Measurements from ENCODE around the gene LHX4. TPM values are rescaled to one million over a fixed set of nuclear protein-coding genes. Genes with fewer than 3 reads are reported as not detected.

LHX4 gene
- total RNA-seq, 2 donors from 2014 or later, result not detected

GRCh38 chr1:180221462-180221861, 8.6 kb upstream of the LHX4 start:
- no peaks in the 10 kb centered on the region for H3K4me1 Mint-ChIP-seq
- no peak overlapping the region for H3K4me3 Mint-ChIP-seq
- no peak overlapping the region for H3K27ac Mint-ChIP-seq
- ATAC-seq, result no peak
- peaks cover 5% of the 10 kb centered on the region for H3K36me3 Mint-ChIP-seq (ENCODE audit: low read depth)
- peaks cover 48% of the 10 kb centered on the region for H3K27me3 Mint-ChIP-seq
- DNase-seq, result no peak
- no peaks in the 10 kb centered on the region for H3K9me3 ChIP-seq (ENCODE audit: control insufficient read depth, low read length, poor library complexity, severe bottlenecking)

- Mint-ChIP-seq H3K4me3 (no peak overlapping the region), H3K4me1 (no peaks in the 10 kb centered on the region), H3K27me3 (peaks cover 65% of the 10 kb centered on the region), H3K27ac (no peak overlapping the region), H3K36me3 (ENCODE audit: low read depth) (peaks cover 5% of the 10 kb centered on the region)
- no peak for ATAC-seq
- DNase-seq, result no peak
- H3K9me3 ChIP-seq (ENCODE audit: control insufficient read depth, low read length, poor library complexity, severe bottlenecking), result no peaks in the 10 kb centered on the region
Measured at GRCh38 chr1:180224902-180225301, 5.2 kb upstream of the LHX4 start.

GRCh38 chr1:180225403-180225802, 4.7 kb upstream of the LHX4 start:
- Mint-ChIP-seq H3K27ac (no peak overlapping the region), H3K4me3 (no peak overlapping the region), H3K4me1 (no peaks in the 10 kb centered on the region), H3K36me3 (ENCODE audit: low read depth) (peaks cover 5% of the 10 kb centered on the region), H3K27me3 (peaks cover 61% of the 10 kb centered on the region)
- ATAC-seq (no peak), DNase-seq (no peak)
- H3K9me3 ChIP-seq (ENCODE audit: control insufficient read depth, low read length, poor library complexity, severe bottlenecking), result no peaks in the 10 kb centered on the region

- H3K9me3 ChIP-seq (ENCODE audit: control insufficient read depth, low read length, poor library complexity, severe bottlenecking), result no peaks in the 10 kb centered on the region
- Mint-ChIP-seq H3K27me3 (peaks cover 61% of the 10 kb centered on the region), H3K4me1 (peaks cover 4% of the 10 kb centered on the region), H3K4me3 (peak overlapping the region; percentile 85), H3K36me3 (ENCODE audit: low read depth) (peaks cover 5% of the 10 kb centered on the region), H3K27ac (no peak overlapping the region)
- DNase-seq, result no peak
- ATAC-seq, result no peak
Measured at GRCh38 chr1:180227861-180228647, 2.0 kb upstream of the LHX4 start.

GRCh38 chr1:180228648-180229482, 1.2 kb upstream of the LHX4 start:
- DNase-seq (no peak), ATAC-seq (no peak)
- peaks cover 5% of the 10 kb centered on the region for H3K36me3 Mint-ChIP-seq (ENCODE audit: low read depth)
- peaks cover 61% of the 10 kb centered on the region for H3K27me3 Mint-ChIP-seq
- H3K27ac Mint-ChIP-seq, result no peak overlapping the region
- H3K9me3 ChIP-seq (ENCODE audit: control insufficient read depth, low read length, poor library complexity, severe bottlenecking), result no peaks in the 10 kb centered on the region
- H3K4me1 Mint-ChIP-seq, result peaks cover 4% of the 10 kb centered on the region
- H3K4me3 Mint-ChIP-seq, result peak overlapping the region; percentile 85

- no peaks in the 10 kb centered on the region for H3K36me3 Mint-ChIP-seq (ENCODE audit: low read depth)
- peak; percentile 32 for ATAC-seq
- no peaks in the 10 kb centered on the region for H3K9me3 ChIP-seq (ENCODE audit: control insufficient read depth, low read length, poor library complexity, severe bottlenecking)
- H3K4me1 Mint-ChIP-seq, result peaks cover 10% of the 10 kb centered on the region
- peaks cover 62% of the 10 kb centered on the region for H3K27me3 Mint-ChIP-seq
- peak overlapping the region; percentile 85 for H3K4me3 Mint-ChIP-seq
- no peak for DNase-seq
- H3K27ac Mint-ChIP-seq, result no peak overlapping the region
Measured at GRCh38 chr1:180230416-180230790, 339 bp downstream of the LHX4 start.

GRCh38 chr1:180230791-180231505, 884 bp downstream of the LHX4 start:
- Mint-ChIP-seq H3K4me3 (peak overlapping the region; percentile 85), H3K36me3 (ENCODE audit: low read depth) (no peaks in the 10 kb centered on the region), H3K27ac (no peak overlapping the region), H3K4me1 (peaks cover 10% of the 10 kb centered on the region), H3K27me3 (peaks cover 68% of the 10 kb centered on the region)
- DNase-seq (no peak), ATAC-seq (peak; percentile 16)
- H3K9me3 ChIP-seq (ENCODE audit: control insufficient read depth, low read length, poor library complexity, severe bottlenecking), result no peaks in the 10 kb centered on the region

GRCh38 chr1:180231506-180231921, 1.4 kb downstream of the LHX4 start:
- peak overlapping the region; percentile 85 for H3K4me3 Mint-ChIP-seq
- H3K9me3 ChIP-seq (ENCODE audit: control insufficient read depth, low read length, poor library complexity, severe bottlenecking), result no peaks in the 10 kb centered on the region
- peaks cover 12% of the 10 kb centered on the region for H3K4me1 Mint-ChIP-seq
- peaks cover 70% of the 10 kb centered on the region for H3K27me3 Mint-ChIP-seq
- DNase-seq (no peak), ATAC-seq (peak; percentile 32)
- H3K36me3 Mint-ChIP-seq (ENCODE audit: low read depth), result no peaks in the 10 kb centered on the region
- no peak overlapping the region for H3K27ac Mint-ChIP-seq

GRCh38 chr1:180231936-180232335, 1.9 kb downstream of the LHX4 start:
- Mint-ChIP-seq H3K27me3 (peaks cover 70% of the 10 kb centered on the region), H3K27ac (no peak overlapping the region), H3K4me1 (peaks cover 15% of the 10 kb centered on the region), H3K36me3 (ENCODE audit: low read depth) (no peaks in the 10 kb centered on the region), H3K4me3 (peak overlapping the region; percentile 85)
- H3K9me3 ChIP-seq (ENCODE audit: control insufficient read depth, low read length, poor library complexity, severe bottlenecking), result no peaks in the 10 kb centered on the region
- no peak for ATAC-seq
- DNase-seq, result no peak

GRCh38 chr1:180232521-180233043, 2.5 kb downstream of the LHX4 start:
- no peaks in the 10 kb centered on the region for H3K9me3 ChIP-seq (ENCODE audit: control insufficient read depth, low read length, poor library complexity, severe bottlenecking)
- DNase-seq (no peak), ATAC-seq (no peak)
- peak overlapping the region; percentile 85 for H3K4me3 Mint-ChIP-seq
- no peak overlapping the region for H3K27ac Mint-ChIP-seq
- peaks cover 75% of the 10 kb centered on the region for H3K27me3 Mint-ChIP-seq
- H3K4me1 Mint-ChIP-seq, result peaks cover 15% of the 10 kb centered on the region
- H3K36me3 Mint-ChIP-seq (ENCODE audit: low read depth), result no peaks in the 10 kb centered on the region

GRCh38 chr1:180233191-180234011, 3.3 kb downstream of the LHX4 start:
- DNase-seq (no peak), ATAC-seq (no peak)
- peaks cover 15% of the 10 kb centered on the region for H3K4me1 Mint-ChIP-seq
- no peaks in the 10 kb centered on the region for H3K9me3 ChIP-seq (ENCODE audit: control insufficient read depth, low read length, poor library complexity, severe bottlenecking)
- no peak overlapping the region for H3K27ac Mint-ChIP-seq
- no peaks in the 10 kb centered on the region for H3K36me3 Mint-ChIP-seq (ENCODE audit: low read depth)
- H3K27me3 Mint-ChIP-seq, result peaks cover 75% of the 10 kb centered on the region
- peak overlapping the region; percentile 60 for H3K4me3 Mint-ChIP-seq

GRCh38 chr1:180234369-180235076, 4.5 kb downstream of the LHX4 start:
- no peaks in the 10 kb centered on the region for H3K36me3 Mint-ChIP-seq (ENCODE audit: low read depth)
- H3K27ac Mint-ChIP-seq, result no peak overlapping the region
- peak overlapping the region; percentile 75 for H3K4me3 Mint-ChIP-seq
- ATAC-seq (no peak), DNase-seq (no peak)
- peaks cover 82% of the 10 kb centered on the region for H3K27me3 Mint-ChIP-seq
- peaks cover 15% of the 10 kb centered on the region for H3K4me1 Mint-ChIP-seq
- H3K9me3 ChIP-seq (ENCODE audit: control insufficient read depth, low read length, poor library complexity, severe bottlenecking), result no peaks in the 10 kb centered on the region

Measured in T-helper 17 cell (primary cell).